VCaP (cell line): ENCODE data around the gene AOC3.
A peak's percentile ranks its signal among the peaks of the same experiment; 100 is the strongest.

Experiments
- H3K27ac ChIP-seq: fragments of 450-650 bp; 2 replicates; pipeline ENCODE4 v1.5.1; 2017
- TF ChIP-seq, protein P1 (sequence below): fragments of 450-650 bp; conservative IDR thresholded peaks from 2 replicates; pipeline ENCODE4 v1.5.1; 2017; ENCODE audit warnings: mild to moderate bottlenecking, moderate library complexity

Gene AOC3

GRCh38 chr17:42850954-42851353, at the start of gene AOC3:
AOC3 (plus strand) TSS chr17:42851199; CDS start chr17:42851344, 145 bp downstream.
- H3K27ac ChIP-seq: no peak within 1 kb of the TSS
- TF ChIP-seq, protein P1, sequence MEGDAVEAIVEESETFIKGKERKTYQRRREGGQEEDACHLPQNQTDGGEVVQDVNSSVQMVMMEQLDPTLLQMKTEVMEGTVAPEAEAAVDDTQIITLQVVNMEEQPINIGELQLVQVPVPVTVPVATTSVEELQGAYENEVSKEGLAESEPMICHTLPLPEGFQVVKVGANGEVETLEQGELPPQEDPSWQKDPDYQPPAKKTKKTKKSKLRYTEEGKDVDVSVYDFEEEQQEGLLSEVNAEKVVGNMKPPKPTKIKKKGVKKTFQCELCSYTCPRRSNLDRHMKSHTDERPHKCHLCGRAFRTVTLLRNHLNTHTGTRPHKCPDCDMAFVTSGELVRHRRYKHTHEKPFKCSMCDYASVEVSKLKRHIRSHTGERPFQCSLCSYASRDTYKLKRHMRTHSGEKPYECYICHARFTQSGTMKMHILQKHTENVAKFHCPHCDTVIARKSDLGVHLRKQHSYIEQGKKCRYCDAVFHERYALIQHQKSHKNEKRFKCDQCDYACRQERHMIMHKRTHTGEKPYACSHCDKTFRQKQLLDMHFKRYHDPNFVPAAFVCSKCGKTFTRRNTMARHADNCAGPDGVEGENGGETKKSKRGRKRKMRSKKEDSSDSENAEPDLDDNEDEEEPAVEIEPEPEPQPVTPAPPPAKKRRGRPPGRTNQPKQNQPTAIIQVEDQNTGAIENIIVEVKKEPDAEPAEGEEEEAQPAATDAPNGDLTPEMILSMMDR: no peak

- TF ChIP-seq, protein P1: no peak
- H3K27ac ChIP-seq: peak overlapping the region; percentile 91
Measured at GRCh38 chr17:42803074-42803883, 47.7 kb upstream of the AOC3 start.

DNA sequence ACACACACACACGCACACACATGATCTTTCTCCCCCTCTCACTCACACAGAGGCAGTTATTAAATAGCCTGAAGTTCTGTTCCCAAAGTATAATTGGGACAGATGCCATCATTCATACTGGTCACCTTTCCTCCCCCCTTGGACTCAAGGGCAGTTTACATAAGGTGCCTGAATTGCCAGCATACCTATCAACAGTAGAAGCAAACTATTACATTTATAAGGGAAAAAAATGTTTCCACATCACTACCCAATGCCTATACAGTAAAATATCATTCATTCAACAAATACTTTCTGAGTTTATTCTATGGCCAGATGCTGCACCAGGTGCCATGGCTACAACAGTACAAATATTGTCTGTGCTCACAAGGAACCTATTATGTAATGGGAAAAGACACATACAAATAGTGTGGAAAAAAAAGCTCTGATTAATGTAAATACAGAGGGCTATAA, 46.1 kb upstream of the AOC3 start:
- H3K27ac ChIP-seq: peak overlapping the region; percentile 91
- TF ChIP-seq, protein P1: no peak

- TF ChIP-seq, protein P1: no peak
- peak overlapping the region; percentile 91 for H3K27ac ChIP-seq
Measured at GRCh38 chr17:42806249-42806648, 44.8 kb upstream of the AOC3 start.

- H3K27ac ChIP-seq: no peak overlapping the region
- TF ChIP-seq, protein P1: no peak
Measured at GRCh38 chr17:42809250-42809649, 41.7 kb upstream of the AOC3 start.

DNA sequence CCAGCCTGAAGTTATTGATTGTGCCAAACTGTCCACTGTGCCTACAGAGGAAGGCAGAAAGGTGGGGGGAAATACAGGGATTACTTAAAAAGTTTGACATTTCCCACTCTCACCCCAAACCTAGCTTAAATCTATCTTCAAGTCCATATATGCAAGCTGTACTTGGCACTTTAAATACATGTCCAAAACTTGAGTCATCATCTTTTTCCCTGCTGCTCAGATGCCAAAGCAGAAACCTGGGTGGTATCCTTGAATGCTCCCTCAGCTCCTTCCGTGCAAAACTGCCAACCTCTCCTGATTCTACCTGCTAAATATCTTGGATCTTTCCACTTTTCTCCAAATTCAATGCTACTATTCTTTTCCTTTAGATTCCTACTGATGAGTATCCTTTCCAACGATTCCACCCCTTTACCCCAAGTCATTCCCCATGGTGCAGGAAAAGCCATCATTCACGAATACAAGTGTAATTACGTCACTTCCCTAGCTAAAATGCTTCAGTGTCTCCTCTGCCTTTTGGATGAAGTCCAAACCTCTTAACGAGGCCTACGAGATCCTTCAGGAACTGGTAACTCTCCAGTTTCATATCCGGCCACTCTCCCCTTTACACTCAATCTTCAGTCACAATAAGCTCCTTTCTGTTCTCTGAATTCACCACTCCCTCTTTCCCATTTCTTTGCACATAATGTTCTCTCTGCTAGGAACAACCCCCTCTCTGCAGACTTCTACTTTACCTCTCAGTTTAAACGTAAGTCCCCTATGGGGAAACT, 36.2 kb upstream of the AOC3 start:
- TF ChIP-seq, protein P1: no peak
- H3K27ac ChIP-seq: no peak overlapping the region

GRCh38 chr17:42817866-42818265, 33.1 kb upstream of the AOC3 start:
- no peak overlapping the region for H3K27ac ChIP-seq
- TF ChIP-seq, protein P1: no peak
